ENCODE measurements around the gene EMC9. TPM values are rescaled to one million over a fixed set of nuclear protein-coding genes. Genes with fewer than 3 reads are reported as not detected.

EMC9 gene
- total and polyA plus RNA-seq, 2 of the 8 experiments (the other 6 are each of a cell fraction or from before 2014, with no cell fraction given) = 38.4 to 47.2 TPM

GRCh38 chr14:24093901-24094840 lies 47.2 kb downstream of the EMC9 start, which contains the start of gene PCK2 (continued):
- no peak for TF ChIP-seq CHD7 (IDR thresholded peaks at IDR 0.05; ENCODE audit: insufficient replicate concordance, low read length)
- TF ChIP-seq SUZ12 (IDR thresholded peaks at IDR 0.05; ENCODE audit: low read length) = no peak
- TF ChIP-seq, protein P1, sequence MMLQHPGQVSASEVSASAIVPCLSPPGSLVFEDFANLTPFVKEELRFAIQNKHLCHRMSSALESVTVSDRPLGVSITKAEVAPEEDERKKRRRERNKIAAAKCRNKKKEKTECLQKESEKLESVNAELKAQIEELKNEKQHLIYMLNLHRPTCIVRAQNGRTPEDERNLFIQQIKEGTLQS (IDR thresholded peaks at IDR 0.05; ENCODE audit: insufficient read depth, low read depth, low read length) = no peak
- TF ChIP-seq YY1 (IDR thresholded peaks at IDR 0.05; ENCODE audit: low read depth, low read length) = peak; percentile 61; the same call in 1 of the 2 replicates
- no peak for TF ChIP-seq SIRT6 (IDR thresholded peaks at IDR 0.05; ENCODE audit: low read length)
- peak; percentile 79 for TF ChIP-seq TAF1 (IDR thresholded peaks at IDR 0.05; ENCODE audit: low read depth, low read length)
- no peak for TF ChIP-seq SAP30 (IDR thresholded peaks at IDR 0.05; ENCODE audit: insufficient read depth, insufficient replicate concordance, low read length)
- TF ChIP-seq TBP (IDR thresholded peaks at IDR 0.05; ENCODE audit: low read depth, low read length) = peak; percentile 91; the same call in 1 of the 2 replicates

Data from H1 (cell line).